GM18502 (cell line): ENCODE measurements around the gene NSG1.

ENCODE experiments used
- ATAC-seq: cut with Tn5 transposase; IDR thresholded peaks from one replicate; pipeline ENCODE4 v1.9.1; 2021; ENCODE audit warnings: mild to moderate bottlenecking; ENCODE audit not compliant: unreplicated experiment, poor library complexity

The NSG1 gene

GRCh38 chr4:4428966-4429875, 42.3 kb downstream of the NSG1 start:
- ATAC-seq: no peak

GRCh38 chr4:4430492-4431195, 43.7 kb downstream of the NSG1 start:
- ATAC-seq: peak; percentile 71

- no peak for ATAC-seq
Observed at GRCh38 chr4:4432341-4433125, 45.6 kb downstream of the NSG1 start.

GRCh38 chr4:4433941-4434340, 47.0 kb downstream of the NSG1 start:
- ATAC-seq: no peak

GRCh38 chr4:4436244-4436823, 49.4 kb downstream of the NSG1 start:
- ATAC-seq: no peak

GRCh38 chr4:4437798-4438470, 51.0 kb downstream of the NSG1 start:
- ATAC-seq: no peak

GRCh38 chr4:4438891-4439290, 52.0 kb downstream of the NSG1 start:
- ATAC-seq: no peak

GRCh38 chr4:4439782-4440181, 52.9 kb downstream of the NSG1 start:
- ATAC-seq: no peak

- ATAC-seq: peak; percentile 76
Observed at GRCh38 chr4:4440333-4441061, 53.6 kb downstream of the NSG1 start.

GRCh38 chr4:4443821-4444220, 56.9 kb downstream of the NSG1 start:
- ATAC-seq: no peak

GRCh38 chr4:4446434-4446833, 59.5 kb downstream of the NSG1 start:
- ATAC-seq: no peak

GRCh38 chr4:4455210-4455865, 68.4 kb downstream of the NSG1 start:
- peak; percentile 91 for ATAC-seq

GRCh38 chr4:4456351-4456750, 69.4 kb downstream of the NSG1 start:
- ATAC-seq: no peak

GRCh38 chr4:4456816-4457578, 70.1 kb downstream of the NSG1 start:
- ATAC-seq: no peak

- no peak for ATAC-seq
Observed at GRCh38 chr4:4457803-4458553, 71.1 kb downstream of the NSG1 start.

- no peak for ATAC-seq
Observed at GRCh38 chr4:4459181-4459580, 72.3 kb downstream of the NSG1 start.

- ATAC-seq: no peak
Observed at GRCh38 chr4:4460759-4461158, 73.9 kb downstream of the NSG1 start.
